Measurements from ENCODE around the gene CCHCR1.

DNA sequence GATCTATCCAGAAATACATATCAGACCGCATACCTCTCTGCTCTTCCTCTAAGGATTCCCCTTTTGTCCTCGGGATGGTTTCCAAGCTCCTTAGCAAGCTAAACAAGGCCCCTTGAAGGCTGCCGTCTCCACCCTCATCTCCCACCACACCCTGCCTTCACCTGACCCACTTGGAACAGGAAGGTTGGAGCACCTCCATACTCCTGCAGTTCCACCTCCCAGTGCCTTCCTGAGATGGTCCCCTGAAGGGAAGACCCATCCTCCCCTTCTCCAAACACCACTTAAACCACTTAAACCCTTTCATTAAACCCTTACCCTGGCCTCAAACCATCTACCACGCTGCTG lies 21.4 kb upstream of the CCHCR1 start:
- TF ChIP-seq POLR2A (IDR thresholded peaks at IDR 0.05; ENCODE audit: low read depth, low read length), result no peak
- no peak for TF ChIP-seq TAF1 (IDR thresholded peaks at IDR 0.05; ENCODE audit: borderline replicate concordance, low read depth, low read length)
- no peak for TF ChIP-seq POLR2AphosphoS5 (IDR thresholded peaks at IDR 0.05; ENCODE audit: low read depth, low read length)
